ENCODE data around the gene PNMA5. TPM values are rescaled to one million over a fixed set of nuclear protein-coding genes. Genes with fewer than 3 reads are reported as not detected.
"Not testable (repeated sequence)": the region's sequence is repeated elsewhere in the genome, so short reads cannot be mapped to it uniquely, and the experiment has no call there.

The PNMA5 gene
- total and polyA plus RNA-seq, 4 donors = 0.09 TPM; not detected in 3

DNA sequence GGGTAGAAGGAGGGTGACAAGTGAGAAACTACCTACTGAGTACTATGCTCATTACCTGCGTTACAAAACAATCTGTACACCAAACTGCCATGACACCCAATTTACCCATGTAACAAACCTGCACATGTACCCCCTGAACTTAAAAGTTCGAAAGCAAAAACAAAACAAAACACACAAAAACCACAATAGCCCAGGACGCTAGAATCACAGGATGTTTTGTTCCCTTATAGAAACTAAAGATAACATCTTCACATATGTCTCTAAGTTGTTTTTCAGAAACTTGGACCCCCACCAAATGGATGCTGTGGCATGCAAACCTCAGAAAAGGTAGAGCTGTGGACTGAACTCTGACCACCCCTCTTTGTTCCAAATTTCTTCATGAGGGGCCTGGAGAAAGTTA, 25.2 kb upstream of the PNMA5 start:
- 69% methylated on average over 3 of the region's 3 CpGs for WGBS
- Histone ChIP-seq H3K4me3 (ENCODE audit: low read depth in 1 of 3, low read length in 3 of 3) (no peak overlapping the region), H3K9me3 (ENCODE audit: control insufficient read depth in 4 of 4, low read length in 3 of 4) (no peaks in the 10 kb centered on the region), H3K27ac (ENCODE audit: low read depth in 1 of 2, low read length in 2 of 2) (no peak overlapping the region), H3K27me3 (ENCODE audit: control insufficient read depth in 4 of 4, insufficient read depth in 4 of 4, low read length in 3 of 4) (peaks cover 0 to 1% (median 0%) of the 10 kb centered on the region in 4 donors), H3K36me3 (ENCODE audit: control insufficient read depth in 4 of 4, insufficient read depth in 3 of 4, low read depth in 1 of 4, low read length in 3 of 4) (no peaks in the 10 kb centered on the region), H3K9ac (ENCODE audit: low read depth in 1 of 2, low read length in 2 of 2) (no peak overlapping the region), H3K4me1 (ENCODE audit: control insufficient read depth in 4 of 4, insufficient read depth in 4 of 4, low read length in 3 of 4) (no peaks in the 10 kb centered on the region)
- DNase-seq (ENCODE audit: low spot score) = no peak
- TF ChIP-seq JUND (IDR thresholded peaks at IDR 0.05) = no peak
- TF ChIP-seq RXRA (IDR thresholded peaks at IDR 0.05) = no peak
- no peak for TF ChIP-seq HNF4G (IDR thresholded peaks at IDR 0.05)
- no peak for TF ChIP-seq RAD21 (IDR thresholded peaks at IDR 0.05)
- TF ChIP-seq HNF4A (conservative IDR thresholded peaks at IDR 0.05) = no peak
- TF ChIP-seq NR2F2 (IDR thresholded peaks at IDR 0.05) = no peak
- TF ChIP-seq SP1 (IDR thresholded peaks at IDR 0.05) = no peak
- no peak for TF ChIP-seq GABPA (IDR thresholded peaks at IDR 0.05 in 1 of 2, conservative IDR thresholded peaks at IDR 0.05 in 1 of 2)
- TF ChIP-seq, protein P1, sequence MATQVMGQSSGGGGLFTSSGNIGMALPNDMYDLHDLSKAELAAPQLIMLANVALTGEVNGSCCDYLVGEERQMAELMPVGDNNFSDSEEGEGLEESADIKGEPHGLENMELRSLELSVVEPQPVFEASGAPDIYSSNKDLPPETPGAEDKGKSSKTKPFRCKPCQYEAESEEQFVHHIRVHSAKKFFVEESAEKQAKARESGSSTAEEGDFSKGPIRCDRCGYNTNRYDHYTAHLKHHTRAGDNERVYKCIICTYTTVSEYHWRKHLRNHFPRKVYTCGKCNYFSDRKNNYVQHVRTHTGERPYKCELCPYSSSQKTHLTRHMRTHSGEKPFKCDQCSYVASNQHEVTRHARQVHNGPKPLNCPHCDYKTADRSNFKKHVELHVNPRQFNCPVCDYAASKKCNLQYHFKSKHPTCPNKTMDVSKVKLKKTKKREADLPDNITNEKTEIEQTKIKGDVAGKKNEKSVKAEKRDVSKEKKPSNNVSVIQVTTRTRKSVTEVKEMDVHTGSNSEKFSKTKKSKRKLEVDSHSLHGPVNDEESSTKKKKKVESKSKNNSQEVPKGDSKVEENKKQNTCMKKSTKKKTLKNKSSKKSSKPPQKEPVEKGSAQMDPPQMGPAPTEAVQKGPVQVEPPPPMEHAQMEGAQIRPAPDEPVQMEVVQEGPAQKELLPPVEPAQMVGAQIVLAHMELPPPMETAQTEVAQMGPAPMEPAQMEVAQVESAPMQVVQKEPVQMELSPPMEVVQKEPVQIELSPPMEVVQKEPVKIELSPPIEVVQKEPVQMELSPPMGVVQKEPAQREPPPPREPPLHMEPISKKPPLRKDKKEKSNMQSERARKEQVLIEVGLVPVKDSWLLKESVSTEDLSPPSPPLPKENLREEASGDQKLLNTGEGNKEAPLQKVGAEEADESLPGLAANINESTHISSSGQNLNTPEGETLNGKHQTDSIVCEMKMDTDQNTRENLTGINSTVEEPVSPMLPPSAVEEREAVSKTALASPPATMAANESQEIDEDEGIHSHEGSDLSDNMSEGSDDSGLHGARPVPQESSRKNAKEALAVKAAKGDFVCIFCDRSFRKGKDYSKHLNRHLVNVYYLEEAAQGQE (IDR thresholded peaks at IDR 0.05) = no peak
- TF ChIP-seq, protein P2, sequence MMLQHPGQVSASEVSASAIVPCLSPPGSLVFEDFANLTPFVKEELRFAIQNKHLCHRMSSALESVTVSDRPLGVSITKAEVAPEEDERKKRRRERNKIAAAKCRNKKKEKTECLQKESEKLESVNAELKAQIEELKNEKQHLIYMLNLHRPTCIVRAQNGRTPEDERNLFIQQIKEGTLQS (IDR thresholded peaks at IDR 0.05) = no peak
- TF ChIP-seq TAF1 (conservative IDR thresholded peaks at IDR 0.05) = no peak
- TF ChIP-seq FOXA1 (IDR thresholded peaks at IDR 0.05) = no peak
- TF ChIP-seq, protein P3, sequence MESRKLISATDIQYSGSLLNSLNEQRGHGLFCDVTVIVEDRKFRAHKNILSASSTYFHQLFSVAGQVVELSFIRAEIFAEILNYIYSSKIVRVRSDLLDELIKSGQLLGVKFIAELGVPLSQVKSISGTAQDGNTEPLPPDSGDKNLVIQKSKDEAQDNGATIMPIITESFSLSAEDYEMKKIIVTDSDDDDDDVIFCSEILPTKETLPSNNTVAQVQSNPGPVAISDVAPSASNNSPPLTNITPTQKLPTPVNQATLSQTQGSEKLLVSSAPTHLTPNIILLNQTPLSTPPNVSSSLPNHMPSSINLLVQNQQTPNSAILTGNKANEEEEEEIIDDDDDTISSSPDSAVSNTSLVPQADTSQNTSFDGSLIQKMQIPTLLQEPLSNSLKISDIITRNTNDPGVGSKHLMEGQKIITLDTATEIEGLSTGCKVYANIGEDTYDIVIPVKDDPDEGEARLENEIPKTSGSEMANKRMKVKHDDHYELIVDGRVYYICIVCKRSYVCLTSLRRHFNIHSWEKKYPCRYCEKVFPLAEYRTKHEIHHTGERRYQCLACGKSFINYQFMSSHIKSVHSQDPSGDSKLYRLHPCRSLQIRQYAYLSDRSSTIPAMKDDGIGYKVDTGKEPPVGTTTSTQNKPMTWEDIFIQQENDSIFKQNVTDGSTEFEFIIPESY (IDR thresholded peaks at IDR 0.05) = no peak
- TF ChIP-seq, protein P4, sequence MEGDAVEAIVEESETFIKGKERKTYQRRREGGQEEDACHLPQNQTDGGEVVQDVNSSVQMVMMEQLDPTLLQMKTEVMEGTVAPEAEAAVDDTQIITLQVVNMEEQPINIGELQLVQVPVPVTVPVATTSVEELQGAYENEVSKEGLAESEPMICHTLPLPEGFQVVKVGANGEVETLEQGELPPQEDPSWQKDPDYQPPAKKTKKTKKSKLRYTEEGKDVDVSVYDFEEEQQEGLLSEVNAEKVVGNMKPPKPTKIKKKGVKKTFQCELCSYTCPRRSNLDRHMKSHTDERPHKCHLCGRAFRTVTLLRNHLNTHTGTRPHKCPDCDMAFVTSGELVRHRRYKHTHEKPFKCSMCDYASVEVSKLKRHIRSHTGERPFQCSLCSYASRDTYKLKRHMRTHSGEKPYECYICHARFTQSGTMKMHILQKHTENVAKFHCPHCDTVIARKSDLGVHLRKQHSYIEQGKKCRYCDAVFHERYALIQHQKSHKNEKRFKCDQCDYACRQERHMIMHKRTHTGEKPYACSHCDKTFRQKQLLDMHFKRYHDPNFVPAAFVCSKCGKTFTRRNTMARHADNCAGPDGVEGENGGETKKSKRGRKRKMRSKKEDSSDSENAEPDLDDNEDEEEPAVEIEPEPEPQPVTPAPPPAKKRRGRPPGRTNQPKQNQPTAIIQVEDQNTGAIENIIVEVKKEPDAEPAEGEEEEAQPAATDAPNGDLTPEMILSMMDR (IDR thresholded peaks at IDR 0.05; ENCODE audit: low read depth, low read length, missing input control) = no peak
- TF ChIP-seq EGR1 (IDR thresholded peaks at IDR 0.05; ENCODE audit: low read depth in 2 of 2) = no peak
- TF ChIP-seq, protein P5, sequence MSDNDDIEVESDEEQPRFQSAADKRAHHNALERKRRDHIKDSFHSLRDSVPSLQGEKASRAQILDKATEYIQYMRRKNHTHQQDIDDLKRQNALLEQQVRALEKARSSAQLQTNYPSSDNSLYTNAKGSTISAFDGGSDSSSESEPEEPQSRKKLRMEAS (IDR thresholded peaks at IDR 0.05) = no peak

DNA sequence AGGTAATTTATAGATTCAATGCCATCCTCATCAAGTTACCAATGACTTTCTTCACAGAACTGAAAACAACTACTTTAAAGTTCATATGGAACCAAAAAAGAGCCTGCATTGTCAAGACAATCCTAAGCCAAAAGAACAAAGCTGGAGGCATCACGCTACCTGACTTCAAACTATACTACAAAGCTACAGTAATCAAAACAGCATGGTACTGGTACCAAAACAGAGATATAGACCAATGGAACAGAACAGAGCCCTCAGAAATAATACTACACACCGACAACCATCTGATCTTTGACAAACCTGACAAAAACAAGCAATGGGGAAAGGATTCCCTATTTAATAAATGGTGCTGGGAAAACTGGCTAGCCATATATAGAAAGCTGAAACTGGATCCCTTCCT, 23.3 kb upstream of the PNMA5 start:
- not testable (repeated sequence) for H3K4me3 ChIP-seq (ENCODE audit: low read depth in 1 of 3, low read length in 3 of 3); DNase-seq (ENCODE audit: low spot score); H3K9me3 ChIP-seq (ENCODE audit: control insufficient read depth in 4 of 4, low read length in 3 of 4); H3K36me3 ChIP-seq (ENCODE audit: control insufficient read depth in 4 of 4, insufficient read depth in 3 of 4, low read depth in 1 of 4, low read length in 3 of 4); H3K4me1 ChIP-seq (ENCODE audit: control insufficient read depth in 4 of 4, insufficient read depth in 4 of 4, low read length in 3 of 4); H3K9ac ChIP-seq (ENCODE audit: low read depth in 1 of 2, low read length in 2 of 2); H3K27ac ChIP-seq (ENCODE audit: low read depth in 1 of 2, low read length in 2 of 2); H3K27me3 ChIP-seq (ENCODE audit: control insufficient read depth in 4 of 4, insufficient read depth in 4 of 4, low read length in 3 of 4)
- WGBS = 68% methylated on average over 2 of the region's 2 CpGs

All from liver (tissue), 9 donors.